Naive thymus-derived CD4-positive, alpha-beta T cell (primary cell): Measurements from ENCODE around the gene STK17A. TPM values are rescaled to one million over a fixed set of nuclear protein-coding genes. Genes with fewer than 3 reads are reported as not detected.

Source experiments
- ATAC-seq: fragments of 150-1000 bp; cut with Tn5 transposase; 2 replicates; pipeline ENCODE4 v1.10.0; 2021; ENCODE audit warnings: mild to moderate bottlenecking, moderate library complexity
- CTCF ChIA-PET: fragments of 350-600 bp; sonication (Branson Sonifier 250); formaldehyde crosslinking; loops from one replicate; lab custom pipeline; 2021; ENCODE audit warnings: antibody characterized with exemption; lab: Charles Lee
- POLR2A ChIA-PET: fragments of 350-600 bp; sonication (Branson Sonifier 250); formaldehyde crosslinking; loops from one replicate; lab custom pipeline; 2021; ENCODE audit warnings: antibody characterized with exemption, inconsistent platforms; lab: Charles Lee
- DNase-seq, 9 donors: peaks; one replicate each; pipeline versions ENCODE4 v3.0.0 to v3.0.0-alpha.2; 2020 to 2022; ENCODE audit warnings: mixed read lengths in 1 of 9
- H3K27ac ChIP-seq: one replicate; pipeline ENCODE4 v1.7.0; 2013; ENCODE audit warnings: mild to moderate bottlenecking, low read depth, low read length, moderate library complexity
- H3K27me3 ChIP-seq, 2 donors: one replicate each; pipeline ENCODE4 v1.7.0; 2013; ENCODE audit warnings: low read length in 2 of 2, mild to moderate bottlenecking in 2 of 2, moderate library complexity in 2 of 2; ENCODE audit not compliant: control insufficient read depth in 2 of 2, insufficient read depth in 2 of 2
- H3K36me3 ChIP-seq, 3 experiments: 1 replicate in 2 of 3; 2 replicates in 1 of 3; pipeline ENCODE4 v1.7.0; 2013; ENCODE audit warnings: low read length in 3 of 3, mild to moderate bottlenecking in 3 of 3, moderate library complexity in 1 of 3; ENCODE audit not compliant: insufficient read depth in 3 of 3, control insufficient read depth in 2 of 3
- H3K4me1 ChIP-seq, 2 donors: one replicate each; pipeline ENCODE4 v1.7.0; 2013; ENCODE audit warnings: low read length in 2 of 2, mild to moderate bottlenecking in 2 of 2, moderate library complexity in 1 of 2; ENCODE audit not compliant: control insufficient read depth in 2 of 2, insufficient read depth in 2 of 2
- H3K4me3 ChIP-seq: 2 replicates; pipeline ENCODE4 v1.7.0; 2013; ENCODE audit warnings: mild to moderate bottlenecking, low read length
- H3K9me3 ChIP-seq, 3 experiments: 1 replicate in 2 of 3; 2 replicates in 1 of 3; pipeline ENCODE4 v1.7.0; 2013; ENCODE audit warnings: low read length in 3 of 3; ENCODE audit not compliant: control insufficient read depth in 2 of 3
- H3K27ac Mint-ChIP-seq, 9 donors: one replicate each; pipeline ENCODE4 v1.8.0; 2020 to 2022; ENCODE audit warnings: mixed read lengths in 9 of 9, mild to moderate bottlenecking in 8 of 9, moderate library complexity in 5 of 9, inconsistent platforms in 2 of 9
- H3K27me3 Mint-ChIP-seq, 5 donors: one replicate each; pipeline ENCODE4 v1.8.0; 2021 to 2022; ENCODE audit warnings: mixed read lengths in 5 of 5, mild to moderate bottlenecking in 1 of 5
- H3K36me3 Mint-ChIP-seq, 5 donors: one replicate each; pipeline ENCODE4 v1.8.0; 2020 to 2022; ENCODE audit warnings: mixed read lengths in 5 of 5, mild to moderate bottlenecking in 3 of 5, inconsistent platforms in 1 of 5
- H3K4me1 Mint-ChIP-seq, 7 donors: one replicate each; pipeline ENCODE4 v1.8.0; 2020 to 2022; ENCODE audit warnings: mixed read lengths in 7 of 7, mild to moderate bottlenecking in 3 of 7, inconsistent platforms in 1 of 7
- H3K4me3 Mint-ChIP-seq, 10 donors: one replicate each; pipeline ENCODE4 v1.8.0; 2020 to 2022; ENCODE audit warnings: mild to moderate bottlenecking in 10 of 10, mixed read lengths in 10 of 10, moderate library complexity in 6 of 10, inconsistent platforms in 2 of 10
- H3K9me3 Mint-ChIP-seq, 11 donors: one replicate each; pipeline ENCODE4 v1.8.0; 2020 to 2022; ENCODE audit warnings: mixed read lengths in 11 of 11, mild to moderate bottlenecking in 4 of 11, inconsistent platforms in 1 of 11, moderate library complexity in 1 of 11
- intact Hi-C, 2 donors: fragments of 100-400 bp; cut with micrococcal nuclease; formaldehyde crosslinking; loops; one replicate each; pipeline ENCODE4 v1.15.1; 2023
- polyA plus RNA-seq, 2 donors: library from polyadenylated mRNA; unstranded; fragments of 300-500 nt; fragmentation: Illumina TruSeq; gene quantifications; one replicate each; pipeline ENCODE4 v1.2.3, GENCODE V29; 2021
- total RNA-seq, 6 experiments: library from RNA in 5 of 6; stranded (reverse) in 5 of 6; gene quantifications; 1 replicate in 5 of 6; 2 replicates in 1 of 6; pipeline ENCODE4 v1.2.3 and lab custom pipeline; 2021 to 2026

The STK17A gene
- total and polyA plus RNA-seq, 7 experiments from 2014 or later: 71.3 to 292 (median 123) TPM

- ChIA-PET CTCF (interaction anchor here (0.8 to 1.6 kb wide), 4 partner anchors 12 to 67 kb away, joined by 3 to 8 read pairs (median 4); partner anchors contain the start of gene STK17A), POLR2A (interaction anchor here (0.6 to 15.9 kb wide), 11 partner anchors 12 to 65 kb away, joined by 3 to 210 read pairs (median 4); partner anchors contain the start of gene STK17A)
- Mint-ChIP-seq H3K27ac (peak overlapping the region in 8 of 9 donors; percentile 58 to 100 (median 92)), H3K4me1 (peaks cover 53 to 94% (median 80%) of the 10 kb centered on the region in 7 donors), H3K36me3 (peaks cover 14 to 62% (median 49%) of the 10 kb centered on the region in 5 donors), H3K4me3 (peak overlapping the region in 9 of 10 donors; percentile 42 to 78 (median 69)), H3K9me3 (peaks cover 0 to 2% (median 0%) of the 10 kb centered on the region in 11 donors), H3K27me3 (no peaks in the 10 kb centered on the region)
- no peak overlapping the region for H3K4me3 ChIP-seq
- DNase-seq: no peak
- H3K4me1 ChIP-seq: peaks cover 52 to 75% of the 10 kb centered on the region in 2 donors
- peak overlapping the region; percentile 53 for H3K27ac ChIP-seq
- intact Hi-C loops: no loop called here
- H3K27me3 ChIP-seq: no peaks in the 10 kb centered on the region
- H3K36me3 ChIP-seq: peaks cover 0 to 13% (median 7%) of the 10 kb centered on the region in 3 experiments
- no peak for ATAC-seq
- H3K9me3 ChIP-seq: no peaks in the 10 kb centered on the region
These were observed 49.8 kb downstream of the STK17A start for GRCh38 chr7:43632746-43633145.

- intact Hi-C loops: no loop called here
- no peak for DNase-seq
- Histone ChIP-seq H3K9me3 (no peaks in the 10 kb centered on the region), H3K4me1 (peaks cover 63 to 83% of the 10 kb centered on the region in 2 donors), H3K4me3 (no peak overlapping the region), H3K36me3 (peaks cover 0 to 13% (median 13%) of the 10 kb centered on the region in 3 experiments), H3K27ac (peak overlapping the region; percentile 53), H3K27me3 (no peaks in the 10 kb centered on the region)
- Mint-ChIP-seq H3K4me3 (peak overlapping the region in 6 of 10 donors; percentile 29 to 78 (median 63)), H3K27me3 (no peaks in the 10 kb centered on the region), H3K36me3 (peaks cover 19 to 56% (median 50%) of the 10 kb centered on the region in 5 donors), H3K27ac (peak overlapping the region in 7 of 9 donors; percentile 19 to 100 (median 92)), H3K9me3 (peaks cover 0 to 2% (median 0%) of the 10 kb centered on the region in 11 donors), H3K4me1 (peaks cover 47 to 94% (median 89%) of the 10 kb centered on the region in 7 donors)
- no peak for ATAC-seq
- POLR2A ChIA-PET: interaction anchor here (1.1 to 15.9 kb wide), 4 partner anchors 14 to 65 kb away, joined by 3 to 210 read pairs (median 4); partner anchors contain the start of gene STK17A
- CTCF ChIA-PET: interaction anchor here (0.6 to 1.6 kb wide), 5 partner anchors 14 to 226 kb away, joined by 3 to 8 read pairs (median 3); partner anchors contain the start of gene STK17A
These were observed 51.5 kb downstream of the STK17A start for GRCh38 chr7:43634384-43634783.

GRCh38 chr7:43636093-43636492 is 53.2 kb downstream of the STK17A start:
- ChIA-PET CTCF (no interaction called here), POLR2A (interaction anchor here (1.1 to 15.9 kb wide), 4 partner anchors 9 to 53 kb away, joined by 3 to 210 read pairs (median 4); partner anchors contain the start of gene STK17A)
- Histone ChIP-seq H3K4me1 (peaks cover 57 to 89% of the 10 kb centered on the region in 2 donors), H3K4me3 (no peak overlapping the region), H3K36me3 (peaks cover 0 to 29% (median 29%) of the 10 kb centered on the region in 3 experiments), H3K9me3 (no peaks in the 10 kb centered on the region), H3K27me3 (no peaks in the 10 kb centered on the region), H3K27ac (peak overlapping the region; percentile 59)
- peak overlapping the region in 6 of 9 donors; percentile 72 to 100 (median 92) for H3K27ac Mint-ChIP-seq
- peaks cover 44 to 99% (median 95%) of the 10 kb centered on the region in 7 donors for H3K4me1 Mint-ChIP-seq
- peaks cover 0 to 2% (median 0%) of the 10 kb centered on the region in 11 donors for H3K9me3 Mint-ChIP-seq
- intact Hi-C loops: loop anchor here (2.0 kb wide), 2 partner anchors 13 to 15 kb away; no protein-coding TSS in a partner anchor
- peaks cover 19 to 67% (median 54%) of the 10 kb centered on the region in 5 donors for H3K36me3 Mint-ChIP-seq
- H3K27me3 Mint-ChIP-seq: no peaks in the 10 kb centered on the region
- ATAC-seq (no peak), DNase-seq (no peak)
- H3K4me3 Mint-ChIP-seq: peak overlapping the region in 1 of 10 donors; percentile 49

GRCh38 chr7:43637114-43637806 is 54.4 kb downstream of the STK17A start:
- Histone ChIP-seq H3K27me3 (no peaks in the 10 kb centered on the region), H3K36me3 (peaks cover 0 to 29% (median 29%) of the 10 kb centered on the region in 3 experiments), H3K4me3 (no peak overlapping the region), H3K27ac (peak overlapping the region; percentile 59), H3K9me3 (no peaks in the 10 kb centered on the region), H3K4me1 (peaks cover 60 to 81% of the 10 kb centered on the region in 2 donors)
- intact Hi-C loops: loop anchor here (1.0 to 2.0 kb wide), 6 partner anchors 9 to 63 kb away; no protein-coding TSS in a partner anchor
- peak in 4 of 9 donors; percentile 30 to 45 (median 43) for DNase-seq
- peaks cover 39 to 99% (median 95%) of the 10 kb centered on the region in 7 donors for H3K4me1 Mint-ChIP-seq
- peak; percentile 72 for ATAC-seq
- H3K36me3 Mint-ChIP-seq: peaks cover 15 to 62% (median 46%) of the 10 kb centered on the region in 5 donors
- peak overlapping the region in 8 of 9 donors; percentile 71 to 100 (median 92) for H3K27ac Mint-ChIP-seq
- peak overlapping the region; percentile 27 to 76 (median 64) for H3K4me3 Mint-ChIP-seq
- H3K27me3 Mint-ChIP-seq: no peaks in the 10 kb centered on the region
- H3K9me3 Mint-ChIP-seq: peaks cover 0 to 1% (median 0%) of the 10 kb centered on the region in 11 donors
- POLR2A ChIA-PET: interaction anchor here (0.5 to 15.9 kb wide), 7 partner anchors 10 to 55 kb away, joined by 3 to 210 read pairs (median 4); partner anchors contain the start of gene STK17A
- CTCF ChIA-PET: interaction anchor here (0.7 to 4.9 kb wide), 2 partner anchors 54 to 55 kb away, joined by 3 to 32 read pairs; partner anchors contain the start of gene STK17A

- intact Hi-C loops: loop anchor here in 1 of 2 donors (1.0 kb wide), 1 partner anchor 8 kb away; no protein-coding TSS in a partner anchor
- Histone ChIP-seq H3K36me3 (peaks cover 0 to 39% (median 29%) of the 10 kb centered on the region in 3 experiments), H3K27me3 (no peaks in the 10 kb centered on the region), H3K27ac (peak overlapping the region; percentile 59), H3K4me3 (no peak overlapping the region), H3K9me3 (no peaks in the 10 kb centered on the region), H3K4me1 (peaks cover 69 to 86% of the 10 kb centered on the region in 2 donors)
- peak overlapping the region in 9 of 10 donors; percentile 4 to 58 (median 39) for H3K4me3 Mint-ChIP-seq
- CTCF ChIA-PET: interaction anchor here (1.1 to 4.9 kb wide), 5 partner anchors 9 to 60 kb away, joined by 3 to 32 read pairs (median 4); partner anchors contain the start of gene STK17A
- peak overlapping the region in 7 of 9 donors; percentile 90 to 100 (median 93) for H3K27ac Mint-ChIP-seq
- no peaks in the 10 kb centered on the region for H3K27me3 Mint-ChIP-seq
- ATAC-seq (no peak), DNase-seq (no peak)
- H3K9me3 Mint-ChIP-seq: peaks cover 0 to 6% (median 0%) of the 10 kb centered on the region in 11 donors
- POLR2A ChIA-PET: interaction anchor here (0.6 to 15.9 kb wide), 10 partner anchors 8 to 58 kb away, joined by 3 to 210 read pairs (median 4); partner anchors contain the start of gene STK17A
- H3K36me3 Mint-ChIP-seq: peaks cover 13 to 67% (median 52%) of the 10 kb centered on the region in 5 donors
- H3K4me1 Mint-ChIP-seq: peaks cover 48 to 100% (median 96%) of the 10 kb centered on the region in 7 donors
These were observed 57.1 kb downstream of the STK17A start for GRCh38 chr7:43639858-43640491.
